ENCODE measurements around the gene SLC3A2. TPM values are rescaled to one million over a fixed set of nuclear protein-coding genes. Genes with fewer than 3 reads are reported as not detected.

SLC3A2 gene
- total and polyA plus RNA-seq, 2 donors (not counting 3 experiments of a cell fraction or from before 2014, with no cell fraction given) = 208 to 337 TPM

GRCh38 chr11:62832336-62833234 is 48.1 kb upstream of the SLC3A2 start, which contains the start of gene TEX54:
Gene TEX54 (minus strand): TSS chr11:62832841.
- DNase-seq (ENCODE audit: low read depth, low spot score) (no peak), FAIRE-seq (no peak)
- Histone ChIP-seq H3K4me1 (ENCODE audit: control insufficient read depth, extremely low read depth, insufficient read depth, low read length) (peaks cover 13% of the 10 kb centered on the region), H3K9me1 (replicated peaks; ENCODE audit: control insufficient read depth, extremely low read depth, insufficient read depth, low read length) (no peaks in the 10 kb centered on the region), H2AFZ (ENCODE audit: low read depth, low read length) (peak within 1 kb of the TSS; percentile 12), H3K27me3 (ENCODE audit: control insufficient read depth in 2 of 2, insufficient read depth in 2 of 2, low read length in 2 of 2) (no peaks in the 10 kb centered on the region), H3K9ac (replicated peaks; ENCODE audit: extremely low read depth, insufficient read depth, low read length) (peak within 1 kb of the TSS; percentile 91), H3K79me2 (ENCODE audit: control insufficient read depth, insufficient read depth, low read length) (peaks cover 32% of the 10 kb centered on the region), H3K36me3 (ENCODE audit: control insufficient read depth in 2 of 2, extremely low read depth in 1 of 2, insufficient read depth in 2 of 2, low read length in 2 of 2) (peaks cover 5 to 14% of the 10 kb centered on the region in 2 experiments), H4K20me1 (replicated peaks; ENCODE audit: control insufficient read depth, extremely low read depth, insufficient read depth, low read length) (no peaks in the 10 kb centered on the region), H3K4me3 (replicated peaks in 1 of 3; ENCODE audit: insufficient read depth in 1 of 3, low read depth in 1 of 3, low read length in 3 of 3) (peak within 1 kb of the TSS; percentile 62 to 82 (median 75)), H3K4me2 (ENCODE audit: insufficient read depth, low read length) (peak within 1 kb of the TSS; percentile 4), H3K27ac (ENCODE audit: insufficient read depth, low read depth, low read length) (peak within 1 kb of the TSS; percentile 76), H3K9me3 (replicated peaks; ENCODE audit: control insufficient read depth, insufficient read depth, low read length) (no peaks in the 10 kb centered on the region)
- TF ChIP-seq EZH2 (IDR thresholded peaks at IDR 0.05; ENCODE audit: borderline replicate concordance, low read depth, low read length, severe bottlenecking) (no peak), JUN (IDR thresholded peaks at IDR 0.05; ENCODE audit: borderline replicate concordance, insufficient read depth, insufficient read length, low read depth) (no peak), MYC (IDR thresholded peaks at IDR 0.05; ENCODE audit: low read depth, low read length) (no peak), POLR2A (IDR thresholded peaks at IDR 0.05; ENCODE audit: low read depth, low read length) (no peak), POLR2AphosphoS5 (IDR thresholded peaks at IDR 0.05; ENCODE audit: insufficient read depth, low read depth, low read length) (no peak), GATA2 (IDR thresholded peaks at IDR 0.05; ENCODE audit: insufficient read depth, insufficient read length, low read depth, low read length) (no peak), FOS (IDR thresholded peaks at IDR 0.05; ENCODE audit: borderline replicate concordance, insufficient read depth, low read length) (no peak), MAX (IDR thresholded peaks at IDR 0.05; ENCODE audit: insufficient read depth, insufficient read length) (no peak)
- intact Hi-C loops (cut with micrococcal nuclease) (loop anchor here (1.0 to 5.0 kb wide), 4 partner anchors 9 to 435 kb away; partner anchors contain the start of genes TMEM179B and TMEM223), dilution Hi-C loops (cut with MboI; ENCODE audit: extremely low pct_ligation_motif_present, low sequenced_read_pairs) (no loop called here)
- ChIA-PET POLR2A (interaction anchor here (0.6 to 2.2 kb wide), 9 partner anchors 8 to 1037 kb away, joined by 3 to 65 read pairs (median 5); partner anchors contain the start of genes NXF1, TTC9C, WDR74 and ZBTB3), CTCF (interaction anchor here (0.8 to 1.9 kb wide), 3 partner anchors 45 to 241 kb away, joined by 5 to 17 read pairs (median 6); partner anchors contain the start of genes TMEM179B and TUT1)
- TSS peak; percentile 89 for BruUV-seq (replicated peaks)

Measured in endothelial cell of umbilical vein (primary cell).